GM18519 (cell line): ENCODE data around the gene HSD17B12.
A peak's percentile ranks its signal among the peaks of the same experiment; 100 is the strongest.

Experiments
- ATAC-seq: cut with Tn5 transposase; IDR thresholded peaks from one replicate; pipeline ENCODE4 v1.9.1; 2021; ENCODE audit warnings: mild to moderate bottlenecking, moderate library complexity; ENCODE audit not compliant: unreplicated experiment, low FRiP score

Gene HSD17B12

GRCh38 chr11:43687120-43687791 lies 6.7 kb downstream of the HSD17B12 start:
- ATAC-seq, result no peak

GRCh38 chr11:43688394-43688793 lies 7.9 kb downstream of the HSD17B12 start:
- no peak for ATAC-seq

- no peak for ATAC-seq
Measured at GRCh38 chr11:43689167-43689566, 8.6 kb downstream of the HSD17B12 start.

- no peak for ATAC-seq
Measured at GRCh38 chr11:43690929-43691725, 10.6 kb downstream of the HSD17B12 start.

GRCh38 chr11:43691806-43692205 lies 11.3 kb downstream of the HSD17B12 start:
- no peak for ATAC-seq

GRCh38 chr11:43693069-43693468 lies 12.5 kb downstream of the HSD17B12 start:
- ATAC-seq, result no peak

GRCh38 chr11:43693731-43694130 lies 13.2 kb downstream of the HSD17B12 start:
- ATAC-seq, result no peak

GRCh38 chr11:43694477-43694876 lies 13.9 kb downstream of the HSD17B12 start:
- peak; percentile 60 for ATAC-seq

GRCh38 chr11:43697679-43698078 lies 17.1 kb downstream of the HSD17B12 start:
- no peak for ATAC-seq

- no peak for ATAC-seq
Measured at GRCh38 chr11:43699870-43700269, 19.3 kb downstream of the HSD17B12 start.

- ATAC-seq, result no peak
Measured at GRCh38 chr11:43706631-43707030, 26.1 kb downstream of the HSD17B12 start.

GRCh38 chr11:43708776-43709175 lies 28.2 kb downstream of the HSD17B12 start:
- no peak for ATAC-seq

GRCh38 chr11:43709689-43710088 lies 29.2 kb downstream of the HSD17B12 start:
- ATAC-seq, result no peak

- no peak for ATAC-seq
Measured at GRCh38 chr11:43712676-43713075, 32.1 kb downstream of the HSD17B12 start.

- no peak for ATAC-seq
Measured at GRCh38 chr11:43718373-43718772, 37.8 kb downstream of the HSD17B12 start.

GRCh38 chr11:43723617-43724016 lies 43.1 kb downstream of the HSD17B12 start:
- ATAC-seq, result no peak

GRCh38 chr11:43732225-43732624 lies 51.7 kb downstream of the HSD17B12 start:
- no peak for ATAC-seq

- ATAC-seq, result no peak
Measured at GRCh38 chr11:43734256-43734655, 53.7 kb downstream of the HSD17B12 start.

- no peak for ATAC-seq
Measured at GRCh38 chr11:43735115-43735514, 54.6 kb downstream of the HSD17B12 start.

GRCh38 chr11:43735961-43736360 lies 55.4 kb downstream of the HSD17B12 start:
- no peak for ATAC-seq

GRCh38 chr11:43736502-43737200 lies 56.1 kb downstream of the HSD17B12 start:
- no peak for ATAC-seq
